GM18499 (cell line): ENCODE data around the gene EPHB2.

ENCODE experiments used
- ATAC-seq: cut with Tn5 transposase; IDR thresholded peaks from one replicate; pipeline ENCODE4 v1.9.1; 2021; ENCODE audit warnings: moderate number of reproducible peaks; ENCODE audit not compliant: insufficient read depth, unreplicated experiment

Gene EPHB2

GRCh38 chr1:22870201-22870871 lies 159.7 kb downstream of the EPHB2 start:
- no peak for ATAC-seq

- no peak for ATAC-seq
Measured at GRCh38 chr1:22872981-22873664, 162.5 kb downstream of the EPHB2 start.

- ATAC-seq: no peak
Measured at GRCh38 chr1:22874785-22875184, 164.1 kb downstream of the EPHB2 start.

GRCh38 chr1:22875241-22875640 lies 164.6 kb downstream of the EPHB2 start:
- no peak for ATAC-seq

- ATAC-seq: no peak
Measured at GRCh38 chr1:22875841-22876240, 165.2 kb downstream of the EPHB2 start.

GRCh38 chr1:22876359-22877111 lies 165.9 kb downstream of the EPHB2 start:
- ATAC-seq: no peak

- ATAC-seq: no peak
Measured at GRCh38 chr1:22877112-22877915, 166.7 kb downstream of the EPHB2 start.

- ATAC-seq: no peak
Measured at GRCh38 chr1:22877980-22878379, 167.3 kb downstream of the EPHB2 start.

GRCh38 chr1:22878626-22879025 lies 168.0 kb downstream of the EPHB2 start:
- no peak for ATAC-seq

GRCh38 chr1:22879445-22879844 lies 168.8 kb downstream of the EPHB2 start:
- ATAC-seq: no peak

- ATAC-seq: no peak
Measured at GRCh38 chr1:22880174-22880601, 169.5 kb downstream of the EPHB2 start.

GRCh38 chr1:22883406-22883805 lies 172.8 kb downstream of the EPHB2 start:
- no peak for ATAC-seq

GRCh38 chr1:22884806-22885530 lies 174.3 kb downstream of the EPHB2 start:
- no peak for ATAC-seq

- no peak for ATAC-seq
Measured at GRCh38 chr1:22886211-22886610, 175.6 kb downstream of the EPHB2 start.

- no peak for ATAC-seq
Measured at GRCh38 chr1:22887491-22887890, 176.9 kb downstream of the EPHB2 start.

- ATAC-seq: no peak
Measured at GRCh38 chr1:22888320-22889075, 177.9 kb downstream of the EPHB2 start.

- no peak for ATAC-seq
Measured at GRCh38 chr1:22889213-22889827, 178.7 kb downstream of the EPHB2 start.

GRCh38 chr1:22892789-22893188 lies 182.2 kb downstream of the EPHB2 start:
- no peak for ATAC-seq

- no peak for ATAC-seq
Measured at GRCh38 chr1:22893292-22893691, 182.7 kb downstream of the EPHB2 start.
